DOHH2 (cell line): Measurements from ENCODE around the gene MAP9.

ENCODE experiments used
- CTCF ChIP-seq: fragments of 200-600 bp; sonication (generic); IDR thresholded peaks from one replicate; pipeline ENCODE4 v1.5.1; 2014; ENCODE audit warnings: antibody characterized with exemption, mild to moderate bottlenecking, low read depth, low read length; ENCODE audit not compliant: poor library complexity, severe bottlenecking
- EZH2phosphoT487 ChIP-seq: fragments of 200-600 bp; sonication (generic); IDR thresholded peaks from 2 replicates; pipeline ENCODE4 v1.6.1; 2017; ENCODE audit warnings: borderline replicate concordance, mild to moderate bottlenecking, antibody characterized with exemption, low read length, moderate library complexity, mixed read lengths

GRCh38 chr4:155392481-155393184 is 15.9 kb upstream of the MAP9 start:
- TF ChIP-seq CTCF (no peak), EZH2phosphoT487 (no peak)
